Nephron (organoid): ENCODE data around the gene STEAP3.

ENCODE experiments used
- H3K27ac Mint-ChIP-seq, 3 experiments: 2 replicates each; pipeline ENCODE4 v1.8.0; 2020; ENCODE audit warnings: mixed read lengths in 3 of 3, mild to moderate bottlenecking in 2 of 3, moderate library complexity in 1 of 3
- H3K27me3 Mint-ChIP-seq: 2 replicates; pipeline ENCODE4 v1.8.0; 2021; ENCODE audit warnings: low read depth, mild to moderate bottlenecking, moderate library complexity, mixed read lengths
- H3K36me3 Mint-ChIP-seq: 2 replicates; pipeline ENCODE4 v1.8.0; 2020; ENCODE audit warnings: low read depth, mixed read lengths
- H3K4me1 Mint-ChIP-seq: 2 replicates; pipeline ENCODE4 v1.8.0; 2020; ENCODE audit warnings: mixed read lengths
- H3K4me3 Mint-ChIP-seq, 3 experiments: 2 replicates each; pipeline ENCODE4 v1.8.0; 2020; ENCODE audit warnings: mild to moderate bottlenecking in 3 of 3, mixed read lengths in 3 of 3, moderate library complexity in 2 of 3
- H3K9me3 Mint-ChIP-seq: 2 replicates; pipeline ENCODE4 v1.8.0; 2020; ENCODE audit warnings: mixed read lengths
- TF ChIP-seq, protein P1 (sequence below), 3 experiments: fragments of 200-600 bp; sonication (generic); IDR thresholded peaks; one replicate each; pipeline ENCODE4 v1.5.0; 2021; ENCODE audit warnings: antibody characterized with exemption in 3 of 3; ENCODE audit not compliant: unreplicated experiment in 3 of 3

STEAP3 gene

DNA sequence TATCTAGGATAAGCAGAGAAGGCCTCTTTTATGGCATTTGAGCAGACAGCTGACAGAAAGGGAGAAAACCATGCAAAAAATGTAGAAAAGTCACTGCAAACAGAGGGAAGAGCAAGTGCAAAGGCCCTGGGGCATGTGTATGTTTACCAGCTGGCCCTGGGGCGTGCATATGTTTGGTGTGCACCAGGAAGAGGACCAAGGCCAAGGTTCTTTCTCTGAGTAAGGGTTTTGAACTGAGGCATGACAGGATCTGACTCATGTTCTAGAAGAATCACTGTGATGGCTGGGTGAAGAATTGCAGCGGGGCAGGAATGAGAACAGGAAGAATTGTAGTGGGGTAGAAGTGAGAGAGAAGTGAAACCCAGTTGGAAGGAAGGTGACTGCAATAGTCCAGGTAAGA, 69.6 kb downstream of the STEAP3 start:
- no peaks in the 10 kb centered on the region for H3K36me3 Mint-ChIP-seq
- TF ChIP-seq, protein P1, sequence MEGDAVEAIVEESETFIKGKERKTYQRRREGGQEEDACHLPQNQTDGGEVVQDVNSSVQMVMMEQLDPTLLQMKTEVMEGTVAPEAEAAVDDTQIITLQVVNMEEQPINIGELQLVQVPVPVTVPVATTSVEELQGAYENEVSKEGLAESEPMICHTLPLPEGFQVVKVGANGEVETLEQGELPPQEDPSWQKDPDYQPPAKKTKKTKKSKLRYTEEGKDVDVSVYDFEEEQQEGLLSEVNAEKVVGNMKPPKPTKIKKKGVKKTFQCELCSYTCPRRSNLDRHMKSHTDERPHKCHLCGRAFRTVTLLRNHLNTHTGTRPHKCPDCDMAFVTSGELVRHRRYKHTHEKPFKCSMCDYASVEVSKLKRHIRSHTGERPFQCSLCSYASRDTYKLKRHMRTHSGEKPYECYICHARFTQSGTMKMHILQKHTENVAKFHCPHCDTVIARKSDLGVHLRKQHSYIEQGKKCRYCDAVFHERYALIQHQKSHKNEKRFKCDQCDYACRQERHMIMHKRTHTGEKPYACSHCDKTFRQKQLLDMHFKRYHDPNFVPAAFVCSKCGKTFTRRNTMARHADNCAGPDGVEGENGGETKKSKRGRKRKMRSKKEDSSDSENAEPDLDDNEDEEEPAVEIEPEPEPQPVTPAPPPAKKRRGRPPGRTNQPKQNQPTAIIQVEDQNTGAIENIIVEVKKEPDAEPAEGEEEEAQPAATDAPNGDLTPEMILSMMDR (IDR thresholded peaks at IDR 0.05; ENCODE audit: unreplicated experiment in 3 of 3), result no peak
- no peaks in the 10 kb centered on the region for H3K4me1 Mint-ChIP-seq
- no peaks in the 10 kb centered on the region for H3K9me3 Mint-ChIP-seq
- no peak overlapping the region for H3K4me3 Mint-ChIP-seq
- no peak overlapping the region for H3K27ac Mint-ChIP-seq
- peaks cover 17% of the 10 kb centered on the region for H3K27me3 Mint-ChIP-seq

DNA sequence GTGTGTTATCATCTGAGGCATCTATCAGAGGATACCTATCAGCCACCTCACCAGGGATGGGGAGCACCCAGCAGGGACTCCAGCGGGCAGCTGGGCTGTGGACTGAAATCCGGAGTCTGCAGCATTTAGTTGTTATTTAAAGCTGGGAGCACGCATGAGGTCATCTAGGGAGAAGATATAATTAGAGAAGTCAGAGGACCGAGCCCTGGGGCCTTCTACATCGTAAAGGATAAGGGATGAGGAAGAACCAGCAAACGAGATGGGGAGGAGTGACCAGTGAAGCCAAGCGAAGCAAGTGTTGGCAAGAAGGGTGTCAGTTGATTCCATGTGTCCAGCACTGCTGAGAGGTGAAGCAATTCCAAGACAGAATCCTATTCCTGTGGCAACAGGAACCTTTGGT, 70.3 kb downstream of the STEAP3 start:
- Mint-ChIP-seq H3K27ac (no peak overlapping the region), H3K27me3 (peaks cover 17% of the 10 kb centered on the region), H3K4me1 (no peaks in the 10 kb centered on the region), H3K9me3 (no peaks in the 10 kb centered on the region), H3K4me3 (no peak overlapping the region), H3K36me3 (no peaks in the 10 kb centered on the region)
- TF ChIP-seq, protein P1 (IDR thresholded peaks at IDR 0.05; ENCODE audit: unreplicated experiment in 3 of 3), result no peak

DNA sequence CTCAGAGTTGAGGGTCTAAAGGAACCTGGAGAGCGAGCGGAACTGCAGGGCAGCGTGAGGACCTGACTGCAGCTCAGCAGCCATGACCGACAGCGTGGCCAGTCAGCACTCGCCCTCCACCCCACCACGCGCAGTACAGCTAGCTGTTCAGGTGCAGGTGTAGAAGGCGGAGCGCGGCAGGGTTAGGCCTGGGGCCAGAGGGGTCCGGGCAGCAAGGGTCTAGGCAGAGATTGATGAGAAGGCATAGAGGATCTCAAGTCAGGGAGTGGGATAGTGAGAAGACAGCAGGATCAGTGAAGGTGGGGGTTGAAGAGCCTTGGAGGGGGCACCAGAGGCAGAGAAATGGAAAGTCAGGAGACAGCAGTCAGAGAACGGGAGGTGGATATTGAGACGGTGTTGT, 71.0 kb downstream of the STEAP3 start:
- Mint-ChIP-seq H3K4me3 (no peak overlapping the region), H3K27ac (no peak overlapping the region), H3K4me1 (no peaks in the 10 kb centered on the region), H3K27me3 (peaks cover 17% of the 10 kb centered on the region), H3K9me3 (no peaks in the 10 kb centered on the region), H3K36me3 (no peaks in the 10 kb centered on the region)
- TF ChIP-seq, protein P1 (IDR thresholded peaks at IDR 0.05; ENCODE audit: unreplicated experiment in 3 of 3), result no peak

DNA sequence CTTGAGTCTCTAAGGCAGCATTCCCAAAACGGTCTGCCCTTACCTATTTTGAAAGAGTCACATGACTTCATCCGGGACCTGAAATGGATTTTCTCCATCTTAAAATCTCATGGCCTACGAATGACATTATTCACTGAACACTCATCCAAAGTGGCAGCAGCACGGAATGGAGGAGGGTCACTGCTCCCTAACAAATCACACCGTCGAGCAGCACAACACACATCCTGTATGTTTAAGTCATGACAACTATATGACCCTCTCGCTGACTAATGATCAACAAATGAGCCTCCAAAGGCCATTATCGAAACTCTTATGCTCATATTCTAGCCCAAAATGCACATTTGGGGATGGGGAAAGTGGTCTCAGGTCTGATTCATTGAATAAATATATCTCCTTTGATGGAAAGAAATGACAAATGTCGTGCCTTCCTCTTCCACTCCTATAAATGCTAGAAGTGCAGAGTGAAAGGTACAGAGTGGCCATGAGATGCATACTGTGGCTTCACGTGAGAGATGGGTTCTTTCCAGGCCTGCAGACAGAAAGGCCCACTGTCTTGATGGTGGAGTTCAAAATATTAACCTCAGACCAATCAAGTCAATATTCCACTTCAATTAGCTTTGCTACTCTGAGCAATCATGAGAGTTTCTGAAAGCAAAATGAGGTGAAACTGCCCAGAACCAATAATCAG, 72.2 kb downstream of the STEAP3 start:
- TF ChIP-seq, protein P1 (IDR thresholded peaks at IDR 0.05; ENCODE audit: unreplicated experiment in 3 of 3), result no peak
- Mint-ChIP-seq H3K9me3 (no peaks in the 10 kb centered on the region), H3K27me3 (peaks cover 16% of the 10 kb centered on the region), H3K27ac (no peak overlapping the region), H3K4me1 (no peaks in the 10 kb centered on the region), H3K36me3 (no peaks in the 10 kb centered on the region), H3K4me3 (no peak overlapping the region)

DNA sequence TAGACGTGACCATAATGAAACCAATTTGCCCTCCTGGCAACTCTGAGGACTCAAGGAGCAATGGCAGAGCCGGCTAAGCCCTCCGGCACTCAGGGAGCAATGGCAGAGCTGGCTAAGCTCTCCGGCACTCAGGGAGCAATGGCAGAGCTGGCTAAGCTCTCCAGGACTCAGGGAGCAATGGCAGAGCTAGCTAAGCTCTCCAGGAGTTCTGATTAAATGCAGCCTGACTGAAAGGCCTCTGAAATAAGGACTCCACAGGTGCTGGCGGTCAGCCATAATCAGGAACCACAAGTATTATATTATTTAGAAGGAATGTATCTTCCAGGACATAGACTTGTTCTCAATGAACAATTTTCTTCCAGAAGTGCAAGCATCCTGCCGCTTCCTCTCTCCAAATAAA, 77.8 kb downstream of the STEAP3 start:
- Mint-ChIP-seq H3K27ac (no peak overlapping the region), H3K9me3 (no peaks in the 10 kb centered on the region), H3K4me3 (no peak overlapping the region), H3K27me3 (no peaks in the 10 kb centered on the region), H3K4me1 (no peaks in the 10 kb centered on the region), H3K36me3 (no peaks in the 10 kb centered on the region)
- TF ChIP-seq, protein P1 (IDR thresholded peaks at IDR 0.05; ENCODE audit: unreplicated experiment in 3 of 3), result no peak

DNA sequence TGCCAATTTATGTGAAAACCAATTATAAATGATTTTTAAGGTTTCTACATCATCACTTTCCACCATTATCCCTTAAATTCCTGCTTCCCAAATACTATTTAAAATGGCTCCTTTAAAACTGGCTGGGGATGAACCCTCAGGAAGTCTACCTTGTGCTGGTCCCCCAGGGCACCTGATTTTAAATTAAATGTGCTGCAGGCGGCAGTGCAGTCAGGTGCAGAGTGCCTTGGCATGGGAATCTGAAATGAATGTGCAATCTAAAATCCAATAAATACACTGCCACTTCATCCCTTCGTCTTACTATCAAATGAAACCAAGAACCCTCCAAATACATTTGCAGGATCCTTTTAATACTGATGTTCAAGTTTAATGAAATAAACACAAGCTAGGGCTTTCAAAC, 81.2 kb downstream of the STEAP3 start:
- TF ChIP-seq, protein P1 (IDR thresholded peaks at IDR 0.05; ENCODE audit: unreplicated experiment in 3 of 3), result no peak
- H3K27ac Mint-ChIP-seq, result no peak overlapping the region
- H3K9me3 Mint-ChIP-seq, result no peaks in the 10 kb centered on the region
- H3K36me3 Mint-ChIP-seq, result no peaks in the 10 kb centered on the region
- H3K4me1 Mint-ChIP-seq, result no peaks in the 10 kb centered on the region
- no peaks in the 10 kb centered on the region for H3K27me3 Mint-ChIP-seq
- no peak overlapping the region for H3K4me3 Mint-ChIP-seq
